ENCODE results near the gene KLHDC8B. TPM values are rescaled to one million over a fixed set of nuclear protein-coding genes. Genes with fewer than 3 reads are reported as not detected.
A peak's percentile ranks its signal among the peaks of the same experiment; 100 is the strongest.
"Not testable (repeated sequence)": the region's sequence is repeated elsewhere in the genome, so short reads cannot be mapped to it uniquely, and the experiment has no call there.

Gene KLHDC8B
- polyA plus RNA-seq, 1 experiment = 21.2 TPM

GRCh38 chr3:49219132-49219531 is 47.7 kb downstream of the KLHDC8B start:
- ChIA-PET POLR2A (interaction anchor here (0.6 kb wide), 1 partner anchor 63 kb away, joined by 3 read pairs; no protein-coding TSS in a partner anchor), CTCF (interaction anchor here (0.6 kb wide), 1 partner anchor 49 kb away, joined by 3 read pairs; no protein-coding TSS in a partner anchor)
- Histone ChIP-seq H3K9me3 (ENCODE audit: control insufficient read depth, insufficient read depth, low read length) (peaks cover 13% of the 10 kb centered on the region), H3K27ac (ENCODE audit: low read depth, low read length) (peak overlapping the region; percentile 70), H3K27me3 (ENCODE audit: control insufficient read depth, insufficient read depth, low read length) (no peaks in the 10 kb centered on the region), H3K4me3 (ENCODE audit: low read depth, low read length) (no peak overlapping the region)
- no peak for TF ChIP-seq CTCF (IDR thresholded peaks at IDR 0.05; ENCODE audit: low read depth, low read length)
- DNase-seq (ENCODE audit: low read depth, low spot score) = no peak

GRCh38 chr3:49220985-49221563 is 49.7 kb downstream of the KLHDC8B start:
- H3K9me3 ChIP-seq (ENCODE audit: control insufficient read depth, insufficient read depth, low read length) = peaks cover 10% of the 10 kb centered on the region
- DNase-seq (ENCODE audit: low read depth, low spot score); H3K4me3 ChIP-seq (ENCODE audit: low read depth, low read length); POLR2A ChIA-PET; H3K27me3 ChIP-seq (ENCODE audit: control insufficient read depth, insufficient read depth, low read length); H3K27ac ChIP-seq (ENCODE audit: low read depth, low read length); CTCF ChIA-PET: not testable (repeated sequence)

- no peak for DNase-seq (ENCODE audit: low read depth, low spot score)
- Histone ChIP-seq H3K27me3 (ENCODE audit: control insufficient read depth, insufficient read depth, low read length) (no peaks in the 10 kb centered on the region), H3K27ac (ENCODE audit: low read depth, low read length) (no peak overlapping the region), H3K9me3 (ENCODE audit: control insufficient read depth, insufficient read depth, low read length) (peaks cover 10% of the 10 kb centered on the region), H3K4me3 (ENCODE audit: low read depth, low read length) (no peak overlapping the region)
- no peak for TF ChIP-seq CTCF (IDR thresholded peaks at IDR 0.05; ENCODE audit: low read depth, low read length)
- POLR2A ChIA-PET = no interaction called here
- CTCF ChIA-PET = no interaction called here
Observed at GRCh38 chr3:49222002-49222401, 50.6 kb downstream of the KLHDC8B start.

Other genes with a start within 250 kb of the KLHDC8B start
- gene P4HTM, start 181.4 kb upstream of the KLHDC8B start, polyA plus RNA-seq (2011; rRNA removed) = 18.2 and 22.5 TPM in 2 replicates
- gene WDR6, start 164.2 kb upstream of the KLHDC8B start, polyA plus RNA-seq (2011; rRNA removed) = 101 and 117 TPM in 2 replicates
- gene DALRD3, start 153.0 kb upstream of the KLHDC8B start, polyA plus RNA-seq (2011; rRNA removed) = 42.4 and 55.6 TPM in 2 replicates
- gene NDUFAF3, start 149.5 kb upstream of the KLHDC8B start, polyA plus RNA-seq (2011; rRNA removed) = 47.0 and 69.2 TPM in 2 replicates
- gene IMPDH2, start 142.2 kb upstream of the KLHDC8B start, polyA plus RNA-seq (2011; rRNA removed) = 268 and 284 TPM in 2 replicates
- gene QRICH1, start 77.5 kb upstream of the KLHDC8B start, polyA plus RNA-seq (2011; rRNA removed) = 68.6 and 69.7 TPM in 2 replicates
- 209 and 305 TPM in 2 replicates for gene QARS1, start 66.8 kb upstream of the KLHDC8B start, polyA plus RNA-seq (2011; rRNA removed)
- 33.3 and 37.7 TPM in 2 replicates for gene USP19, start 50.8 kb upstream of the KLHDC8B start, polyA plus RNA-seq (2011; rRNA removed)
- 470 and 674 TPM in 2 replicates for gene LAMB2, start 38.5 kb upstream of the KLHDC8B start, polyA plus RNA-seq (2011; rRNA removed)
- gene CCDC71, start 5.3 kb upstream of the KLHDC8B start, polyA plus RNA-seq (2011; rRNA removed) = 19.6 and 27.7 TPM in 2 replicates
- 2.3 TPM in 2 replicates for gene C3orf62, start 105.6 kb downstream of the KLHDC8B start, polyA plus RNA-seq (2011; rRNA removed)
- 78.4 and 80.4 TPM in 2 replicates for gene USP4, start 168.5 kb downstream of the KLHDC8B start, polyA plus RNA-seq (2011; rRNA removed)
- 434 and 693 TPM in 2 replicates for gene GPX1, start 186.8 kb downstream of the KLHDC8B start, polyA plus RNA-seq (2011; rRNA removed)
- gene RHOA, start 240.4 kb downstream of the KLHDC8B start, polyA plus RNA-seq (2011; rRNA removed) = 466 and 505 TPM in 2 replicates
- gene TCTA, start 240.8 kb downstream of the KLHDC8B start, polyA plus RNA-seq (2011; rRNA removed) = 30.4 and 32.0 TPM in 2 replicates

Measured in AG04450 (cell line).